KOPT-K1 (cell line): ENCODE measurements around the gene ST3GAL4.
"Not testable (repeated sequence)": the region's sequence is repeated elsewhere in the genome, so short reads cannot be mapped to it uniquely, and the experiment has no call there.

ENCODE experiments used
- H3K27ac ChIP-seq: fragments of 200-600 bp; sonication (generic); 2 replicates; pipeline ENCODE4 v1.5.1; 2016; ENCODE audit warnings: antibody characterized with exemption, mild to moderate bottlenecking, low read depth, low read length; ENCODE audit not compliant: poor library complexity, severe bottlenecking
- H3K36me3 ChIP-seq: fragments of 200-600 bp; sonication (generic); 2 replicates; pipeline ENCODE4 v1.5.1; 2017; ENCODE audit warnings: antibody characterized with exemption, mild to moderate bottlenecking, low read length, moderate library complexity; ENCODE audit not compliant: insufficient read depth
- H3K9me3 ChIP-seq: fragments of 200-600 bp; sonication (generic); 2 replicates; pipeline ENCODE4 v1.5.1; 2017; ENCODE audit warnings: antibody characterized with exemption, low read length, mild to moderate bottlenecking; ENCODE audit not compliant: insufficient read depth, poor library complexity, severe bottlenecking

Gene ST3GAL4

GRCh38 chr11:126337474-126338241 lies 17.8 kb upstream of the ST3GAL4 start:
- Histone ChIP-seq H3K27ac (peak overlapping the region; percentile 79), H3K9me3 (no peaks in the 10 kb centered on the region), H3K36me3 (peaks cover 61% of the 10 kb centered on the region)

- H3K27ac ChIP-seq: no peak overlapping the region
- H3K9me3 ChIP-seq: no peaks in the 10 kb centered on the region
- peaks cover 59% of the 10 kb centered on the region for H3K36me3 ChIP-seq
Measured at GRCh38 chr11:126338346-126339055, 17.0 kb upstream of the ST3GAL4 start.

GRCh38 chr11:126339073-126339862 lies 16.2 kb upstream of the ST3GAL4 start:
- Histone ChIP-seq H3K36me3 (peaks cover 63% of the 10 kb centered on the region), H3K9me3 (no peaks in the 10 kb centered on the region), H3K27ac (no peak overlapping the region)

GRCh38 chr11:126339863-126340434 lies 15.5 kb upstream of the ST3GAL4 start:
- Histone ChIP-seq H3K36me3 (peaks cover 70% of the 10 kb centered on the region), H3K9me3 (no peaks in the 10 kb centered on the region), H3K27ac (no peak overlapping the region)

GRCh38 chr11:126340960-126341606 lies 14.4 kb upstream of the ST3GAL4 start:
- Histone ChIP-seq H3K36me3 (peaks cover 82% of the 10 kb centered on the region), H3K9me3 (no peaks in the 10 kb centered on the region), H3K27ac (peak overlapping the region; percentile 41)

- H3K27ac ChIP-seq: peak overlapping the region; percentile 41
- H3K9me3 ChIP-seq: no peaks in the 10 kb centered on the region
- peaks cover 88% of the 10 kb centered on the region for H3K36me3 ChIP-seq
Measured at GRCh38 chr11:126341760-126342161, 13.7 kb upstream of the ST3GAL4 start.

- no peaks in the 10 kb centered on the region for H3K9me3 ChIP-seq
- no peak overlapping the region for H3K27ac ChIP-seq
- H3K36me3 ChIP-seq: peaks cover 96% of the 10 kb centered on the region
Measured at GRCh38 chr11:126343051-126343450, 12.4 kb upstream of the ST3GAL4 start.

GRCh38 chr11:126344141-126345080 lies 11.1 kb upstream of the ST3GAL4 start:
- peak overlapping the region; percentile 3 for H3K27ac ChIP-seq
- peaks cover 96% of the 10 kb centered on the region for H3K36me3 ChIP-seq
- no peaks in the 10 kb centered on the region for H3K9me3 ChIP-seq

GRCh38 chr11:126345283-126345682 lies 10.2 kb upstream of the ST3GAL4 start:
- no peak overlapping the region for H3K27ac ChIP-seq
- H3K9me3 ChIP-seq: no peaks in the 10 kb centered on the region
- H3K36me3 ChIP-seq: peaks cover 89% of the 10 kb centered on the region

GRCh38 chr11:126345759-126346585 lies 9.5 kb upstream of the ST3GAL4 start:
- H3K9me3 ChIP-seq: no peaks in the 10 kb centered on the region
- H3K27ac ChIP-seq: peak overlapping the region; percentile 15

GRCh38 chr11:126346586-126346940 lies 8.9 kb upstream of the ST3GAL4 start:
- Histone ChIP-seq H3K27ac (peak overlapping the region; percentile 15), H3K36me3 (peaks cover 89% of the 10 kb centered on the region)

More at GRCh38 chr11:126345759-126346585, 9.5 kb upstream of the ST3GAL4 start:
- H3K36me3 ChIP-seq: peaks cover 89% of the 10 kb centered on the region

GRCh38 chr11:126346946-126347345 lies 8.5 kb upstream of the ST3GAL4 start:
- H3K27ac ChIP-seq, H3K9me3 ChIP-seq: not testable (repeated sequence)
- H3K36me3 ChIP-seq: peaks cover 89% of the 10 kb centered on the region

More at GRCh38 chr11:126346586-126346940, 8.9 kb upstream of the ST3GAL4 start:
- no peaks in the 10 kb centered on the region for H3K9me3 ChIP-seq
